GM23248 (cell line): ENCODE data around the gene PEX10.

Experiments used
- EZH2 ChIP-seq: fragments of 200-600 bp; sonication (generic); IDR thresholded peaks from 2 replicates; pipeline ENCODE4 v1.6.1; 2018; ENCODE audit warnings: antibody characterized with exemption, mild to moderate bottlenecking; ENCODE audit not compliant: insufficient read depth, poor library complexity, severe bottlenecking
- EZH2phosphoT487 ChIP-seq: fragments of 200-600 bp; sonication (generic); IDR thresholded peaks from 2 replicates; pipeline ENCODE4 v1.6.1; 2018; ENCODE audit warnings: antibody characterized with exemption, moderate library complexity, mild to moderate bottlenecking, low read depth; ENCODE audit not compliant: insufficient read depth

- TF ChIP-seq EZH2 (no peak), EZH2phosphoT487 (no peak)
Measured at GRCh38 chr1:2379733-2380404, 32.5 kb downstream of the PEX10 start.
